GM18499 (cell line): ENCODE data around the gene RSPH9.

ENCODE experiments used
- ATAC-seq: cut with Tn5 transposase; IDR thresholded peaks from one replicate; pipeline ENCODE4 v1.9.1; 2021; ENCODE audit warnings: moderate number of reproducible peaks; ENCODE audit not compliant: insufficient read depth, unreplicated experiment

Gene RSPH9

GRCh38 chr6:43667245-43668150, 22.7 kb downstream of the RSPH9 start:
- ATAC-seq, result no peak

DNA sequence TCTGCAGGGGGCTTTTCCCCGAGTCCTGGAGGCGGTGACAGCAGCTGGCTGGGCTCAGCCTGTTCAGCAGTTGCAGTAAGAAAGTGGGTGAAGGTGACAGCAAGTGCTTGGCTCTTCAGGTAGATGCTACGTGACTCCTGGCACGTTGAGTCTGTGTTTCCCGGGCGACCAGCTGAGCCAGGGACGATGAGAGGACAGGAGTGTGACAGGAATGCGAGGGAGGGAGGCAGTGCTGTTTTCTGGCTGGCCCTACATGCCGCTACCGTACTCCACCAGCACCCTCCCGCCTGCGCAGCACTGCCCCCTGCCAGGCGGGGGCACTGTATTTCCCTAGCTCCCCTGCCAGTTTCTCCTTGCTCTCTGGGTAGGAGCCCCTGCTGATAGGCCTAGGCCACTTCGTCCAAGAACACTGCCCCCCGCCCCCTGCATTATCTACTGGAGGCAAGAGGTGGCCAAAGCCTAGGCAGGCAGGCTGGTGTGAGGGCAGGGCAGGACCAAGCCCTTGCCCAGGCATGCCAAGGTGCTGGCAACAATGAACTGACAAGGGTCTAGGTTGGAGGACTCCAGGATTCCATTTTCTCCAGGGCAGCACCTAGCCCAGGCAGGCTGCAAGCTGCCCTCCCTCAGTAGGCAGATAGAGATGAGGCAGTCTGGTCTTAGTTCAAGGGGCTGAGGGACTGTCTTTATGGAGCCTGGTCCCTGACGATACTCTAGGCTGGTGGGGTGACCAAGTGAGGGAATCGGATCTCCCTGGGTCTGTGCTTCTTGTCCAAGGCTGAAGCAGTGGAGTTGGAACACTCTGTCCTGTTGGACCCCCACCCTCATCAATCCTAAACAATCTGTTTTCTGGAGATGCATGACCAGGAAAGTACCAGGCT, 23.6 kb downstream of the RSPH9 start:
- ATAC-seq, result no peak

DNA sequence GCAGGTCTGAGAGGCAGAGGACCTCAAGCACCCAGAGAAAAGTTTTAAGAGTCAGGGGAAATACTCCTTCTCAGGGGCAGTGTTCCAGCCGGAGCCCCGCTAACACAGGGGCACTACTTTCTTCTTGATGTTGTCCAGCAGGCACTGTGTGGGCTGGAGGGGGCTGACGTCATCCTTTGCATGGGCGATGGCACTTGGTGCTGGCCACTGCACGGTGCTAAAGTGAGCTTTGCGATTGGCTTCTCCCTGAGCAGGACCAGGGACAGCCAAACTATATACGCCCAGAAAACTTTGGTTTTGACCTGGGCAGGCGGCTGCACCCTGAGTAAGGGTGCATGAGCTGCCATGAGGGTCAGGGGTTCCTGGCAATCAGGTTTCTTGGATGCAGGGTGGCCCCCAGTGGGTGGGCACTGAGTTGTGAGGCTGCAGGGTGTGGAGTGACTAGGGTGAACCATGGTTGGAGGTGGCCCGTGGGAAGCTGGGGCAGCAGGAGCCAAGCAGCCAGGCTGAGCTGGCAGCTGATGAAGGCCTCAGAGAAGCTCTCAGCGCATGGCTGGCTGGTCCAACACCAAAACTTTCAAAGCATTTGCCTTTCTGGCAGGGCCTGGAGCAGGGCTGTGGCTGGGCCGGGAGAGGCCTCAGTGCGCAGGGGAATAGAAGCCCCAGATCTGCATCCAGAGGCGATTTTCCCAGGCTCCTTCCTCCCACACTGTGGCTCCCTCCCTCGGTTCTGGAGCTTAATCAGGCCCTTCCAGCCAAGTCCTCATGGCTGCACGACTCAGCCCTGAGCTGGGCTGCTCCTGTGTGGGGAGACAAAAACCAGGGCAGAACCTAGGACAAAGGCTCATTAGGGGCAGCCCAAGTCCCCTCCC, 24.4 kb downstream of the RSPH9 start:
- no peak for ATAC-seq

GRCh38 chr6:43669922-43670622, 25.2 kb downstream of the RSPH9 start:
- ATAC-seq, result no peak

DNA sequence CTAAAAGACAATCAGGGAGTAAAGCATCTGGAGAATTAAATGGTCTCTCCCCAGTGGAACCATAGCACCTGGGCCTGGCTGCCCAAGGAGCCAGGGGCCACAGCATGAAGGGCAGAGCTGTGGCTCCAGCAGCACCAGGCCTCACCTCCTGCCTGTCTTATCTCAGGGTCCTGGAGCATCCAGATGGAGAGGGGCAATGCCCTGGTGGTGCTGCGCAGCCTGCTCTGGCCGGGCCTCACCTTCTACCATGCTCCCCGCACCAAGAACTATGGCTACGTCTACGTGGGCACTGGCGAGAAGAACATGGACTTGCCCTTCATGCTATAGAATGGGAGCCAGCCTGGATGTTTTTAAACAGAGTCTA, 25.8 kb downstream of the RSPH9 start:
- no peak for ATAC-seq

- no peak for ATAC-seq
Measured at GRCh38 chr6:43671011-43671800, 26.4 kb downstream of the RSPH9 start.

- ATAC-seq, result no peak
Measured at GRCh38 chr6:43671801-43672690, 27.2 kb downstream of the RSPH9 start.

DNA sequence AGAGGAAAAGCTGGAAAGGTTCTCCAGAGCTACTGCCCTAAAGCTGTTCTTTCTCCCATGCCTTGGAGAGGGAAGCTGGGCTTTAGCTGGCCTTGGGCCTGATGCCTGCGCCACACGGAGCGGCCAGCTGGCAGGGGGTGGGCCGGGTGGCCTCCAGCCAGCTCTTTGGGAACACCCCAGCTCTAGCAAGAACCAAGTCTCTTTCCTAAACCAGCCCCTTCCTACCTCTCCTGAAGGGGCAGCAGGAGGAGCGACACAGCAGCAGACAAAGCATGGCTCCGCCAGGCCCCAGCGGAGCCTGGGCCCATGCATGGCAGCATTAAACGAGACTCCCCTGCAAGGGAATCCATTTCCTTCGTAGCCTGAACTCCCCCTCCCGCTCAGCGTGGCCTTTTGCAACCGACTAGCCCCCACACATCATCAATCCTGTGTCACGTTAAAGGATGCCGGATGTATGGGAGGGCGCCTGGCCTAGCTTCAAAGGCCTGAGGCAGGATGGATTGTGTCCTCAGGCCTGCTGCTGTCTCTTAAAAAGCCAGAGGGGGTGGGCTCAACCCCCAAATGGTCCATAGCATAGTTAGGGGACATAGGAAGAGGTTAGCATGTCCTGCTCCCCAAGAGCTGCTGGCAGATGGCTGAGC, 28.7 kb downstream of the RSPH9 start:
- ATAC-seq, result no peak

DNA sequence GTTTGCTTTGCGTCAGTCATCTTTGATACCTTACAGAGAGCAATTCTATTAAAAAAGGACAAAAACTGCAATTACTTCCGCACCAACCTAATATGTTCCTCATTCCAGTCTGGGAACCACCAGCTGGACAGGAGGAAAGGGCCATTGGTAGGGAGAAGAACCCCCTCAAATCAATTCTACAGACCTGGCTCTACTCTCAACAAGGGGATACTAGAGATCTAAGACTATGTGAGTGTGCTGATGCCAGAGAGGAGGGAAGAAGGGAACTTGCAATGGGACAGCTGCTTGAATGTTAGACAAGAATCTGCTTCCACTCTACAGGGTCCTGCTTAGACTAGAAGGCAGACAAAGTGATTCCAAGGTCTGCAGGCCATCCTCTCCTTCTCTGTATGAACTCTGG, 29.5 kb downstream of the RSPH9 start:
- ATAC-seq, result no peak

DNA sequence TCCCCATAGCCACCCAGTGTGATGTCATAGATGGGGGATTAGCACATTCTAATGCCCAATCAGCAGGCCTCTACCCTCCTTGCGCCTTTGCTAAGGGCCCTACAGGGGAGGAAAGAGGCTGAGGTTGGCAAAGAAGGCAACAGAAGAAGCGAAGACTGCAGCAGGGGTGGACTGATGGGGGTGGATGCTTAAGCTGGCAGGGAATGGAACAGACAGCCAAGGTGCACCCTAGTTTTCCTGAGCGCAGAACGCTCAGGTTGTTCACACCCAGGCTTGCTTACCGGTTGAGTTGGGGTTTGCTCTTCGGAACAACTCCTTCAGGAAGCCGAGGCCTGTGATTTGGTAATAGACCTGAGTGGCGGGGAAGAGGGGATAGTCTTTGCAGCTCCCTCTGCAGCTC, 30.1 kb downstream of the RSPH9 start:
- ATAC-seq, result no peak

DNA sequence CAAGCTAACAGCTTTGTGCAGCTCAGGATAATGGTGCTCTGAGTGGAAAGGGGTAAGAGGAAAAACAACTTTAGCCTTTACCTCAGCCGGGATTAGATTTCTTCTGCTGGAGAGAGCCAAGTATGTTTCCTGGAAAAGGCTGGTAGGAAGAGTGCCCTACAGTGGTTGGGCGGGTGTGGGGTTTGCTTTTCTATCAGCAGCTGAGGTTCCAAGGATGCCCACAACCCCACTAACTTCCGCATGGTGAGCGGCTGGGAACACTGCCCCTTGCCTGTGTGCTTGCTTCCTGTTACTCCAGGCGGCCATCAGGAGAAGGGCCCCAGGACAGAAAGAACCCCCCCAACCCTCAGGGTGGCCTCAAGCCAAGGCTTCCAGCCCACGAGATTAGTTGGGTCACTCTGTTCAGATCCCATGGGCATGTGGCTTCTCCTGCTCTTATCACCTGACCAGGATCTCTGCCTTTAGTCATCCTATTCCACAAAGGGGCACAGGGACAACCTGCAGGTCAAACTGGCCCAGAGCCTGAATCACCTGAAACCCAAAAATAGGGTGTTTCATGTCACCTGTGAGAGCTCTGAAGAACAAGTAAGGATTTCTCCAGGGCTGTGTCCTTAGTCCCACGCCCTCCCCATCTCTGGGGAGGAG, 32.2 kb downstream of the RSPH9 start:
- no peak for ATAC-seq

- ATAC-seq, result no peak
Measured at GRCh38 chr6:43677759-43678158, 32.9 kb downstream of the RSPH9 start.

GRCh38 chr6:43678341-43678740, 33.5 kb downstream of the RSPH9 start:
- no peak for ATAC-seq

GRCh38 chr6:43679057-43679456, 34.2 kb downstream of the RSPH9 start:
- ATAC-seq, result no peak

DNA sequence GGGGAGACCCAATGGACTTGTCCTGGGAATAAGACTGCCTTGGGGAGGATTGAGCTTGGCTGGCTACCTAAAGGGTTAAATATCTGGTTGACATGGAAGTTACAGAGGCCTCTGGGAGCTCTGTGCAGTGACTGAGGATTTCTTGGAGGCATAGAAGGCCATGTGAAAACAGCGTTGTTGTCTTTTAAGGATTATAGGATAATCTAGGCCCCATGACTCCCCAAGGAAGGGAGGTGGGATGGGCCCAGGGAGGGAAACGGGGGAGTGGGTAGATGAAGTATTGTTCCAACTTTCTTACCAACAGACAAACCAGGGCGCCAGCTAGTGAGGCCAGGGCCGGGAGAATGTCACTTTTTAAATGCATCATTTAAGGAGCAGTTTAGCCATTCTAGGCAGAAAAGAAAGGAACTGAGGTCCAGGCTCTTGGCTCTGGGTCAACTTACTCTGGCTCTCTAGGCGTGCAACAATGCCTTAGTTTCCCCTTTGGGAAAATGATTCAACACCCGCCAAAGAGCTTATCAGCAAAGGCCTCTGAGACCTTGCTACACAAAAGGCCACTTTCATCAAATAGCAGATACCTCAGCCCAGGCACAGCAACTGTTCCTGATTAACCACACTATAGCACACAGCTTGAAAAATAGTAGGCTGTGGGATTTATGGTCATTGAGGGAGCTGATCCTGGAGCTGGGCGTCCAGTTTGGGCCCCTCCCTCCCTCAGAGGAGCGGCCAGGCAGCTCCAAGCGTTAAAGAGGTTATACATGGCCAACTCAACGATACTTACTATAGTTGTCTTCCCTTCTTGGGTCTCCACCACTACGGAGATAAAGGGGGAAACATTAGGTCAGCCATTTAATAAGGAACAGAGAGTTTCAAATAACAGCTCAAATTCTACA, 35.7 kb downstream of the RSPH9 start:
- ATAC-seq, result no peak

- ATAC-seq, result no peak
Measured at GRCh38 chr6:43681303-43681702, 36.5 kb downstream of the RSPH9 start.
